GM13977 (cell line): ENCODE data around the gene ACSF3.

Experiments
- DNase-seq: peaks from one replicate; pipeline ENCODE4 v3.0.0; 2012; ENCODE audit warnings: low spot score
- CTCF ChIP-seq: IDR thresholded peaks from 2 replicates; pipeline ENCODE4 v1.5.1; 2012; ENCODE audit warnings: mild to moderate bottlenecking, control low read depth; ENCODE audit not compliant: insufficient read depth; ENCODE audit errors: extremely low read depth, missing control alignments
- in situ Hi-C: fragments of 300-500 bp; cut with MboI; formaldehyde crosslinking; loops from one replicate; pipeline ENCODE4 v1.12.0; 2022; ENCODE audit warnings: low sequenced_read_pairs, low pct_unique_long_range_greater_than_20kb, mixed read lengths, inconsistent platforms; ENCODE audit not compliant: unreplicated experiment

ACSF3 gene

GRCh38 chr16:89157778-89158177 lies 64.1 kb downstream of the ACSF3 start:
- in situ Hi-C loops, result no loop called here
- no peak for DNase-seq
- no peak for TF ChIP-seq CTCF

- no peak for TF ChIP-seq CTCF
- DNase-seq, result no peak
- in situ Hi-C loops, result no loop called here
These were observed 65.6 kb downstream of the ACSF3 start for GRCh38 chr16:89159066-89159849.

GRCh38 chr16:89159850-89160354 lies 66.2 kb downstream of the ACSF3 start:
- in situ Hi-C loops, result no loop called here
- DNase-seq, result no peak
- TF ChIP-seq CTCF, result no peak

GRCh38 chr16:89160977-89161701 lies 67.5 kb downstream of the ACSF3 start:
- DNase-seq, result no peak
- in situ Hi-C loops, result no loop called here
- no peak for TF ChIP-seq CTCF

- DNase-seq, result no peak
- TF ChIP-seq CTCF, result no peak
- in situ Hi-C loops, result no loop called here
These were observed 68.4 kb downstream of the ACSF3 start for GRCh38 chr16:89161763-89162713.

- no peak for DNase-seq
- in situ Hi-C loops, result no loop called here
- no peak for TF ChIP-seq CTCF
These were observed 69.6 kb downstream of the ACSF3 start for GRCh38 chr16:89163297-89163696.
